Suppressor macrophage treated with lipopolysaccharide for 1 hour (primary cell): ENCODE data around the gene CES1.
"Not testable (repeated sequence)": the region's sequence is repeated elsewhere in the genome, so short reads cannot be mapped to it uniquely, and the experiment has no call there.

Source experiments
- DNase-seq, 3 donors: peaks; one replicate each; pipeline ENCODE4 v3.0.0-alpha.2; 2020 to 2022

Gene CES1

GRCh38 chr16:55830658-55831294 is 2.1 kb downstream of the CES1 start:
- DNase-seq = no peak

DNA sequence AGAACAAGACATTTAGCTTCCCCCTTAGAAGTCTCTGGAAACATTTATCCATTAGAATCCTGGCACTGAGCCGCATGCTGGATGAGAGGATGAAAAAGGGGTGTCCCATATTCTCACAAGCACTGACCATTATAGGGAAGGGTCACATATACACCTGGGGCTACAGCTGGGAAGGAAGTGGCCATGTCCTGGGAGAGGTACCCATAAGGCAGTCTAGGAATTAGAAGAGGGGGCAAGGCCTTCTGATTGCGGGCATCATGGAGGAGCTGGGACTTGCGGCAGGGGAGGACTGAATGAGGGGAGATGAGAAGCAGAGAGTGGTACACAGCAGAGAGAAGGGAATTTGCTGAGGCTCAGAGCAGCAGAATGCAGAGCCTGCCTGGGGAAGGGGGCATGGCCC is 3.7 kb downstream of the CES1 start:
- not testable (repeated sequence) for DNase-seq

- DNase-seq = no peak
Observed at GRCh38 chr16:55828680-55829079, 4.2 kb downstream of the CES1 start.

DNA sequence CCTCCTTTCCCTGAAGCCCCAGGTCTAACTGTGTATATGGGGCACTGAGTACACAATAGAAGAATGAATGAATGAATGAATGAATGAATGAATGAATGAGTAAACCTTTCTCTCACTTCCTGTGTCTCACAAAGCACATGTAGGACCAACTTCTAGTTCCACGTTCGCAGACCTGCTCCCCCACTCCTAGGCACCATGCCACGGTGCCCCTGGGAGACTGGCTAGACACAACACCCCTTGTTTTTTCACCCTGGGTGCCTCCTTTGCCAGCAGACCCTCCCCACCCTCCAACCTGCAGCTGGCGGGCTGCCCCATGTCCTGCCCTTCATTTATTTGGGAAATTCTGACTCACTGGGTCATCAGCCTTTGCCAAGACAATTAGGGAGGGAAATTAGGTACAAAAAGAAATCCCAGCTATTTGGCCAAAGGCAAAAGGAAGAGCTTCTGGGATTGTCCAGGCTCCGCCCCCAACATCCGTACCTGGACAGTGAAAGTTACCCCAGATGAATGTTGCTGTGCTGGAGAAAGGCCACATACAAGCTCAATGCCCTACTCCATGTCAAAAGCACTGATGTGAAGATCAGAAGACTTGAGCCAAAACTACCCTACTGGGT is 7.7 kb downstream of the CES1 start:
- DNase-seq = no peak

DNA sequence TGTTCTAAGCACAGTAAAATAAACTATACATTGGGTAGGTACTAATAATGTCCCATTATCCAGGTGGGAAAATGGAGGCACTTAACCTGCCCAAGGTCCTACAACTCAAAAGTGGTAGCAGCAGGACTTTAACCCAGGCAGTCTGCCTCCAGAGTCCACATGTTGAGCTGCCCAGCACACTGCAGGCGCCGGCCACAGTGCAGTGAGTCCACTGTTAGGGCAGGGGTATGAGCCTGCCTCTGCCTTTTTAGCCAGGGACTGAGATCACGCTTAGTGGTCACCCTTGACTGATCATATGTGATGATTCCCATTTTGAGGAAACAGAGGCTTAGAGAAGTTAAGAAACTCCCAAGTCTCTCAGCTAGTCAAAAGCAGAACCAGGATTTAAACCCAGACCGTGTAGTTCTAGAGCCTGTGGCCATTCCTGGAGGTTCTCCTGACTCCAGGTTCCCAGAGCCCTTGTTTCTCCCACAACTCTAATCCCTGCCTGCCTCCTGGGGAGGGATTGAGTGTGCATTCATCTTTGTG is 8.4 kb downstream of the CES1 start:
- peak; percentile 42 to 74 (median 50) for DNase-seq

DNA sequence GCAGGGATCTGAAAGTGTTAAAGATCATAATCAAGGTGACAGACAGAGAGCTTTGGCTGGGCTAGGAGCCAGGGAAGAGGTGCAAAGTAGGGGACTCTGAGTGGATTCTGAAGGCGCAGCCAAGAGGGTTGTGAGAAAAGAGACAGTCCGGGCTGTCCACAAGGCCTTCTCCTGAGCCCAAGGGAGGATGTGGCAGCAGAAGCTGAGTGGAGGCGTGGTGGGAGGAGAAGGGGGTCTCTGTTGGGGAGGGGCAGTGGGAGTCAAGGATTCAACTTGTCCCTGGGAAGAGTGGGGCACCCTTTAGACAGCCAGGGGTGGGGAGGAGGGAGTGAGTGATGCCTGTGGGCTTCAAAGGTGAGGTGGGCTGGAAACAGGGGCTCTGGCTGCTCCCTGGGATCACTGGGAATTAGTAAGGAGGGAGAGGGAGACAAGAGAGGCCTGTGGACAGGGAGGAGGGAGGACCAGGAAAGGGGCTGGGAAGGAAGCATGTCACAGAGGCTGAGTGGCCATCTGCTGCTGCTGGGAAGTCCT is 10.6 kb downstream of the CES1 start:
- no peak for DNase-seq

GRCh38 chr16:55821210-55821609 is 11.7 kb downstream of the CES1 start:
- DNase-seq = no peak

- DNase-seq = no peak
Observed at GRCh38 chr16:55820615-55821014, 12.3 kb downstream of the CES1 start.

- DNase-seq = peak in 1 of 3 donors; percentile 45
Observed at GRCh38 chr16:55817236-55817912, 15.5 kb downstream of the CES1 start.

DNA sequence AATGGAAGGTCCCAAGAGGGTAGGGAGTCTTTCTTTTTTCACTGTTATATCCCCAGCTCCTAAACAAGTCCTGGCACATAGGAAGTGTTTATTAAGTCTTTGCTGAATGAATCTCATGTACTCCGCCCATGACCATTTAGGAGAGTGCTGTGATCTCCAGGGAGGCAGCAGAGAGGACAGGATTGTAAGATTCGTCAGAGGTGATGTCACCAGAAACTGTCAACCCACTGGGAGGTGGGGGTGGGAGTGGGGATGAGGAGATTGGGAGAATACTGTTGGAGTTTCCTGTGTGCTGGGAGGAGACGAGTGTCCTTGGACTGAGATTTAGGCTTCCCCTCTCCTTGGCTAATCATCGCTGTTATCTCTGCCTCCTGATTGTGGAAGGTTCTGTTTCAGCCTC is 16.7 kb downstream of the CES1 start:
- DNase-seq = peak in 1 of 3 donors; percentile 16

DNA sequence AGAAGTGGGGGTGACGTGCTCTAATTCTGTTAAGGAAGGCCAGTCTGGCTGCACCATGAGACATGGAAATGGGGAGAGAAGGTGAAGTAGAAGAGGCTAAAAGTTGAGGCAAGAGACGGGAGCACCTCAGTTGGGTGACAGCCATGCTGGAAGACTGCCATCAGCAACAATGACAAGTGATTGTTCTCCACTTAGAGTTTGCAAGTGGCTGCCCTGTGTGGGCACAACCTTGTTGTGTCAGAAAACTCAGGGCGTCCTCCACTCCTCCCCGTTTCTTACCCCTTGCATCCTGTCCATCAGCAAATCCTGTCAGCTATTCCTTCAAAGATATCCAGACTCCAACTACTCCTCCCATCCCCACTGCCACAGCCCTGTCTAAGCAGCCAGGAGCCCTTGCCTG is 17.6 kb downstream of the CES1 start:
- no peak for DNase-seq

GRCh38 chr16:55814174-55814573 is 18.7 kb downstream of the CES1 start:
- DNase-seq = not testable (repeated sequence)

DNA sequence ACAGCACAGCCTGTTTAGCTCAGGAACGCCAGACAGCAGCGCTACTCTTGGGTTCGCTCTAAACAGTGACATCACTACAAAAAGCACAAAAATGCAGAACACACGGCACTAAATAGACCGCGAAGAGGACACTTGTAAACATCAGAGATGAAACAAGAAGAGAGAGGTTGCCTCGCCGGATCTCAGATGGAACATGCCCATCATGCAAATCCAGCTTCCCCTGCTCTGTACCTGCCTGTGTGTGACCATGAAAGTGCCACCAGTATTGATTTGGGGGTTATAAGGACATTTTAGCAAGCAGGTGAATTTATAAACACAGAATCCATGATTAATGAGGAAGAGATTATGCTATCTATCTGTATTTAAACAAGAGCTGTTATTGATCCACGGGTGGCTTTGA is 19.2 kb downstream of the CES1 start:
- DNase-seq = not testable (repeated sequence)

GRCh38 chr16:55812951-55813350 is 19.9 kb downstream of the CES1 start:
- DNase-seq = no peak

- no peak for DNase-seq
Observed at GRCh38 chr16:55811811-55812210, 21.1 kb downstream of the CES1 start.

- DNase-seq = no peak
Observed at GRCh38 chr16:55810451-55810961, 22.4 kb downstream of the CES1 start.

DNA sequence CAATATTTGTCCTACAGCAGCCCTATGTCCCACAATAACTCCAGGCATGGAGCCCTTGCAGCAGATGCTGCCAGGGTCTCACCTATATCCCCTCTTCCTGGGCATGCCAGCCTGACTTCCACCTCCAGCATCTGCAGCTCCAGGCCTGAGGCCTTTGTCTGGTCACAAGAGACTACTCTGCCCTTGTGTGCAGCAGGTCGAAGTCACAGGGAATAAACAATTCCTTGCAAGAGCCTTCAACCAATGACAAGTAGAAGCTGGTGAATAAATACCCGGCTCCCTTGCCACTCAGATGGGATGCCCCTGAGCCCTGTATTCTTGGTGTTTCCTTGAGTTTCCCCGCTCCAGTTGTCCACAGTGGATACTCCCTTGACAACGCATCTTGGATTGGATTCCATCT is 23.0 kb downstream of the CES1 start:
- DNase-seq = no peak

DNA sequence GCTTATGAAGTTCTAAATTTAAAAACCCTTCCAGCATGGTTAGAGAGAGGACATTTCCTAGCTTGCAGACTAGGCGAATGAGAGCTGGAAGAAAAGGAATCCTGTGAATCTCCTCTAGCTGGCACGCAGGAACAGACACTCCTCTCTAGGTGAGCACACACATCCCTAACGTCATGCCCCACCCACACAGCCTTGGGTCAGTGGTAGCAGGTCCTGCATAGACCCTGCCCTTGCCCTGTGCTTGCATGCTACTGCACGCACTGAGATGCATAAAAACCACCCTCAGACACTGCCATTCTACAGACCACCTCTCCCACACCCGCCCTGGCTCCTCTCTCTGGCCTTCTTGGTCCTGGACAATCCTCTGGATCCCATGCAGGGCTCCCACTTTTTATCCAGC is 23.5 kb downstream of the CES1 start:
- no peak for DNase-seq

DNA sequence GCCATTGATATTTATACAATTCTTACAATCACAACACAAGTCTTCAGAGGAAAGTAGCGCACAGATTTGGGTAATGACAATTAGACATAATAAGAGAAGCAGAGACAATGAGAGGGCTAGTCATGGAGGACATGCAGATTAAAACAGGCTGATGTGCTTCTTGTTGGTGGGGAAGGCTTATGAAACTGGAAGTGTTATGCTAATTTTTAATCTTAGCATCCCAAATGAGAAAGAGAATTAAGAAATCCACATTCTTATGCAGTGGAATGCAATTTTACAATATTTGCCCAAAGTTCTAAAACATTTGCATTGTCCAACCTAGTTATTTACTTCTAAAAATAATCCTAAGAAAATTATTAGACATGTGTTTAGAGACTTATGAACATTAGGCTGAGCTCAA is 24.6 kb downstream of the CES1 start:
- not testable (repeated sequence) for DNase-seq

DNA sequence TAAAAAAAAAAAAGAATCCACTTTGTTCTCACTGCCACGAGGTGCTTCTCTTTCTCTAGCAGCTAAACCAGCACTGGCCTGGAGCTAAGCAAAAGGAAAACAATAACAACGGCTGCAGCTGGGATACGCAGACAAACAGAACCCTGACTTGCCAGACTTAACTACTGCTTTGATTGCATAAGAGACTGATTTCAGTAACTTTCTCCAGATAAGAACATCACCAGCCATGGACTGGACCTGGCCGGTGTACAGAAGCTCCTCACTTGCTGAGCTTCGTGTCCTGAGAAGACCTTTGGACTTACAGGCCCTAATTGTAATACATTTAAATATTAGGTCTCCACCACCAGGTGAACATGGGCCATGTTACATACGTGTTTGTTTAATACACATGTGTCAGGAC is 27.8 kb downstream of the CES1 start:
- not testable (repeated sequence) for DNase-seq

- not testable (repeated sequence) for DNase-seq
Observed at GRCh38 chr16:55803681-55804080, 29.2 kb downstream of the CES1 start.

DNA sequence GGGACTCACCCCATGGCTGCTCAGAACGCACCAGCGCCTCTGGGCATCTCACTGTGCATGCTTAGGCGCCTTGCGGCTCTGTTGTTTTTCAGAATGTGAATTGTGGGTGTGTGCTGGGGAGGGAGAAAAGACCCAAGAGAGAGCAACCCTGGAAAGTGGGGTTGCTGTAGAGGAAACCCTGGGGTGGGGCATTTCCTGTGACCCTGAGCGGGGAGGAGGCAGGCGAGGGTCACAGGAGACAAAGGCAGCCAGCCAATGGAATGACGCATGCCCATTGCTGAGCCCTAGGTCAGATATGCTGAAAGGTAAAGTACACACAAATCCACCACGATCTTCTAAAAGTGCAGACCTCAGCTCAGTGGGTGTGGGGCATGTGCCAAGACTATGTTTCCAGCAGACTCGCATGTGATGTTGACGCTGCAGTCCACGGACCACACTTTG is 39.9 kb downstream of the CES1 start:
- DNase-seq = not testable (repeated sequence)

DNA sequence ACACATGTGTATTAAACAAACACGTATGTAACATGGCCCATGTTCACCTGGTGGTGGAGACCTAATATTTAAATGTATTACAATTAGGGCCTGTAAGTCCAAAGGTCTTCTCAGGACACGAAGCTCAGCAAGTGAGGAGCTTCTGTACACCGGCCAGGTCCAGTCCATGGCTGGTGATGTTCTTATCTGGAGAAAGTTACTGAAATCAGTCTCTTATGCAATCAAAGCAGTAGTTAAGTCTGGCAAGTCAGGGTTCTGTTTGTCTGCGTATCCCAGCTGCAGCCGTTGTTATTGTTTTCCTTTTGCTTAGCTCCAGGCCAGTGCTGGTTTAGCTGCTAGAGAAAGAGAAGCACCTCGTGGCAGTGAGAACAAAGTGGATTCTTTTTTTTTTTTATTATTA is 41.4 kb downstream of the CES1 start:
- DNase-seq = not testable (repeated sequence)
